Hepatocyte (in vitro differentiated cells): ENCODE data around the gene SLC7A5. TPM values are rescaled to one million over a fixed set of nuclear protein-coding genes. Genes with fewer than 3 reads are reported as not detected.
"Not testable (repeated sequence)": the region's sequence is repeated elsewhere in the genome, so short reads cannot be mapped to it uniquely, and the experiment has no call there.

ENCODE experiments used
- DNase-seq: peaks from one replicate; pipeline ENCODE4 v3.0.0-alpha.2; 2016; ENCODE audit warnings: low spot score
- H2AFZ ChIP-seq: fragments of 200-600 bp; sonication (generic); 2 replicates; pipeline ENCODE4 v1.6.0; 2016; ENCODE audit warnings: antibody characterized with exemption, mild to moderate bottlenecking
- H3K27ac ChIP-seq: fragments of 200-600 bp; sonication (generic); 2 replicates; pipeline ENCODE4 v1.5.1; 2016; ENCODE audit warnings: mild to moderate bottlenecking
- H3K27me3 ChIP-seq: fragments of 200-600 bp; sonication (generic); 2 replicates; pipeline ENCODE4 v1.6.1; 2016
- H3K36me3 ChIP-seq: fragments of 200-600 bp; sonication (generic); replicated peaks from 2 replicates; pipeline ENCODE4 v1.5.1; 2016; ENCODE audit warnings: low read depth; ENCODE audit not compliant: insufficient read depth
- H3K4me1 ChIP-seq: fragments of 200-600 bp; sonication (generic); 2 replicates; pipeline ENCODE4 v1.5.1; 2016; ENCODE audit warnings: mild to moderate bottlenecking, moderate library complexity; ENCODE audit not compliant: insufficient read depth
- H3K4me2 ChIP-seq: fragments of 200-600 bp; sonication (generic); 2 replicates; pipeline ENCODE4 v1.6.0; 2016
- H3K4me3 ChIP-seq: fragments of 200-600 bp; sonication (generic); 2 replicates; pipeline ENCODE4 v1.5.1; 2016; ENCODE audit warnings: mild to moderate bottlenecking
- H3K79me2 ChIP-seq: fragments of 200-600 bp; sonication (generic); 2 replicates; pipeline ENCODE4 v1.6.0; 2017; ENCODE audit warnings: mild to moderate bottlenecking
- H3K9me2 ChIP-seq: fragments of 200-600 bp; sonication (generic); replicated peaks from 2 replicates; pipeline ENCODE4 v1.6.0; 2017; ENCODE audit warnings: mild to moderate bottlenecking; ENCODE audit not compliant: insufficient read depth
- H3K9me3 ChIP-seq: fragments of 200-600 bp; sonication (generic); 2 replicates; pipeline ENCODE4 v1.5.1; 2016; ENCODE audit warnings: low read depth, mild to moderate bottlenecking
- H4K20me1 ChIP-seq: fragments of 200-600 bp; sonication (generic); 2 replicates; pipeline ENCODE4 v1.6.0; 2016; ENCODE audit warnings: mild to moderate bottlenecking; ENCODE audit not compliant: insufficient read depth, poor library complexity, severe bottlenecking
- CTCF ChIP-seq: fragments of 200-600 bp; sonication (generic); IDR thresholded peaks from 2 replicates; pipeline ENCODE4 v1.5.1; 2016; ENCODE audit warnings: antibody characterized with exemption, mild to moderate bottlenecking; ENCODE audit not compliant: poor library complexity
- EZH2 ChIP-seq: fragments of 200-600 bp; sonication (generic); IDR thresholded peaks from 2 replicates; pipeline ENCODE4 v1.6.1; 2016; ENCODE audit warnings: antibody characterized with exemption, mild to moderate bottlenecking, borderline replicate concordance
- EZH2phosphoT487 ChIP-seq: fragments of 200-600 bp; sonication (generic); IDR thresholded peaks from one replicate; pipeline ENCODE4 v1.6.1; 2018; ENCODE audit warnings: antibody characterized with exemption, mild to moderate bottlenecking, low read depth, moderate library complexity; ENCODE audit not compliant: unreplicated experiment, severe bottlenecking
- WGBS: methylation state at CpG from one replicate; pipeline ENCODE4 v1.1.6; 2016; ENCODE audit warnings: low lambda C conversion rate; ENCODE audit errors: missing lambda C conversion rate; 5-methylcytosine and 5-hydroxymethylcytosine counted together
- polyA plus RNA-seq: library from polyadenylated mRNA; unstranded; fragments of >200 nt; fragmentation: Nextera tagmentation; extraction: Ambion mirVana; gene quantifications from 2 replicates; pipeline ENCODE4 v1.2.1, GENCODE V29; 2016
- total RNA-seq: library from RNA; depleted of rRNA; stranded (reverse); fragments of >200 nt; gene quantifications from 2 replicates; pipeline ENCODE4 v1.2.3, GENCODE V29; 2014

Gene SLC7A5
- total and polyA plus RNA-seq, 2 experiments from 2014 or later: 29.3 to 52.5 TPM

GRCh38 chr16:87816507-87817100 is 52.7 kb downstream of the SLC7A5 start:
- Histone ChIP-seq H3K4me3 (no peak overlapping the region), H3K4me1 (peaks cover 2% of the 10 kb centered on the region), H3K36me3 (no peaks in the 10 kb centered on the region), H3K27me3 (no peaks in the 10 kb centered on the region), H3K27ac (no peak overlapping the region), H4K20me1 (no peaks in the 10 kb centered on the region), H3K79me2 (no peaks in the 10 kb centered on the region), H3K9me3 (no peaks in the 10 kb centered on the region), H3K9me2 (no peaks in the 10 kb centered on the region), H2AFZ (no peak overlapping the region), H3K4me2 (no peak overlapping the region)
- TF ChIP-seq CTCF (no peak), EZH2phosphoT487 (no peak), EZH2 (no peak)
- 88% methylated on average over 11 of the region's 11 CpGs for WGBS
- DNase-seq: no peak

GRCh38 chr16:87815567-87815966 is 53.7 kb downstream of the SLC7A5 start:
- Histone ChIP-seq H4K20me1 (no peaks in the 10 kb centered on the region), H3K9me3 (no peaks in the 10 kb centered on the region), H3K27me3 (no peaks in the 10 kb centered on the region), H3K36me3 (no peaks in the 10 kb centered on the region), H3K9me2 (no peaks in the 10 kb centered on the region), H3K27ac (no peak overlapping the region), H3K4me3 (no peak overlapping the region), H2AFZ (no peak overlapping the region), H3K4me2 (no peak overlapping the region), H3K4me1 (no peaks in the 10 kb centered on the region), H3K79me2 (no peaks in the 10 kb centered on the region)
- 66% methylated on average over 5 of the region's 5 CpGs for WGBS
- TF ChIP-seq EZH2: no peak
- TF ChIP-seq CTCF: no peak
- no peak for DNase-seq

- Histone ChIP-seq H2AFZ (no peak overlapping the region), H3K27me3 (no peaks in the 10 kb centered on the region), H3K4me2 (no peak overlapping the region), H3K36me3 (no peaks in the 10 kb centered on the region), H3K4me1 (no peaks in the 10 kb centered on the region), H4K20me1 (no peaks in the 10 kb centered on the region), H3K27ac (no peak overlapping the region), H3K79me2 (no peaks in the 10 kb centered on the region), H3K9me2 (no peaks in the 10 kb centered on the region), H3K9me3 (no peaks in the 10 kb centered on the region), H3K4me3 (no peak overlapping the region)
- 38% methylated on average over 10 of the region's 10 CpGs for WGBS
- no peak for TF ChIP-seq EZH2phosphoT487
- TF ChIP-seq CTCF: no peak
- TF ChIP-seq EZH2: no peak
- no peak for DNase-seq
Observed at GRCh38 chr16:87812200-87812656, 57.1 kb downstream of the SLC7A5 start.

GRCh38 chr16:87811454-87811853 is 57.9 kb downstream of the SLC7A5 start:
- H3K4me2 ChIP-seq, DNase-seq, H3K27me3 ChIP-seq, H3K9me2 ChIP-seq, H3K9me3 ChIP-seq, H3K79me2 ChIP-seq, H4K20me1 ChIP-seq, H3K27ac ChIP-seq, H2AFZ ChIP-seq, H3K4me3 ChIP-seq, H3K36me3 ChIP-seq, H3K4me1 ChIP-seq: not testable (repeated sequence)
- WGBS: 100% methylated on average over 1 of the region's 1 CpG
